Measurements from ENCODE around the gene RAF1. TPM values are rescaled to one million over a fixed set of nuclear protein-coding genes. Genes with fewer than 3 reads are reported as not detected.

Gene RAF1
- total RNA-seq, 1 donor from 2014 or later, result 123 TPM

DNA sequence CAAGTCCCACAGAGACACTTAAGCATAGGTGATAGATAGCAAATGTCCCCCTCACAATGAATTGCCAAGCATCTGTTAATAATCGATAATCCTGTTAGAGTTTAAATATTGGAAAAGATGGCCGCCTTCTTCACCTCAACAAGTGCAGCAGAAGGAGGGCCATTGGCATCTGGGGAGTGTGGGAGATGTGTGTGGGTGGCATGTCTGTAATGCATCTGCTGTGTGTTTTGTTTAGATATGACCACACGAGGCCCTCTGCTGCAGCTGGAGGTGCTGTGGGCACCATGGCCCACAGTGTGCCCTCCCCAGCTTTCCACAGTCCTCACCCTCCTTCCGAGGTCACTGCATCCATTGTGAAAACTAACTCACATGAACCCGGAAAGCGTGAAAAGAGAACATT, 94.1 kb downstream of the RAF1 start:
- Mint-ChIP-seq H3K4me3 (no peak overlapping the region), H3K27ac (ENCODE audit: unreplicated experiment) (peak overlapping the region; percentile 46), H3K27me3 (ENCODE audit: low read depth) (no peaks in the 10 kb centered on the region), H3K4me1 (peaks cover 13% of the 10 kb centered on the region), H3K36me3 (ENCODE audit: low read depth) (peaks cover 19% of the 10 kb centered on the region), H3K9me3 (no peaks in the 10 kb centered on the region)
- TF ChIP-seq, protein P1, sequence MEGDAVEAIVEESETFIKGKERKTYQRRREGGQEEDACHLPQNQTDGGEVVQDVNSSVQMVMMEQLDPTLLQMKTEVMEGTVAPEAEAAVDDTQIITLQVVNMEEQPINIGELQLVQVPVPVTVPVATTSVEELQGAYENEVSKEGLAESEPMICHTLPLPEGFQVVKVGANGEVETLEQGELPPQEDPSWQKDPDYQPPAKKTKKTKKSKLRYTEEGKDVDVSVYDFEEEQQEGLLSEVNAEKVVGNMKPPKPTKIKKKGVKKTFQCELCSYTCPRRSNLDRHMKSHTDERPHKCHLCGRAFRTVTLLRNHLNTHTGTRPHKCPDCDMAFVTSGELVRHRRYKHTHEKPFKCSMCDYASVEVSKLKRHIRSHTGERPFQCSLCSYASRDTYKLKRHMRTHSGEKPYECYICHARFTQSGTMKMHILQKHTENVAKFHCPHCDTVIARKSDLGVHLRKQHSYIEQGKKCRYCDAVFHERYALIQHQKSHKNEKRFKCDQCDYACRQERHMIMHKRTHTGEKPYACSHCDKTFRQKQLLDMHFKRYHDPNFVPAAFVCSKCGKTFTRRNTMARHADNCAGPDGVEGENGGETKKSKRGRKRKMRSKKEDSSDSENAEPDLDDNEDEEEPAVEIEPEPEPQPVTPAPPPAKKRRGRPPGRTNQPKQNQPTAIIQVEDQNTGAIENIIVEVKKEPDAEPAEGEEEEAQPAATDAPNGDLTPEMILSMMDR (conservative IDR thresholded peaks at IDR 0.05), result no peak
- no peak for DNase-seq (ENCODE audit: low read depth, low spot score)

DNA sequence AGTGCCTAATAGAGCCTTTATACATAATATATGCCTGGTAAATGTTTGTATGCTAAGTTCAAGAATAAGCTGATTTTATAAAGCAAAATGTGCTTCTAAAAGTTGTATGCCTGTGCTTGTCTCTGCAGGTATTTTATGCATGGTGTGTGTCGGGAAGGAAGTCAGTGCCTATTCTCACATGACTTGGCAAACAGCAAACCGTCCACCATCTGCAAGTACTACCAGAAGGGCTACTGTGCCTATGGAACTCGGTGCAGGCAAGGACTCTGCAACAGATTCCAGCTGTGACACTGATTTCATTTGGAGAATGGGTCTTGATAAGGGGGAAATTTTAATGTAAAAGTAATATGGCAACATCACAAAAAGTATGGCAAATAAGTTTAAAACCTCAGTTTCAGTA, 95.2 kb downstream of the RAF1 start:
- Mint-ChIP-seq H3K9me3 (no peaks in the 10 kb centered on the region), H3K36me3 (ENCODE audit: low read depth) (peaks cover 19% of the 10 kb centered on the region), H3K27ac (ENCODE audit: unreplicated experiment) (no peak overlapping the region), H3K27me3 (ENCODE audit: low read depth) (no peaks in the 10 kb centered on the region), H3K4me3 (no peak overlapping the region), H3K4me1 (peaks cover 18% of the 10 kb centered on the region)
- DNase-seq (ENCODE audit: low read depth, low spot score), result no peak
- TF ChIP-seq, protein P1 (conservative IDR thresholded peaks at IDR 0.05), result no peak

DNA sequence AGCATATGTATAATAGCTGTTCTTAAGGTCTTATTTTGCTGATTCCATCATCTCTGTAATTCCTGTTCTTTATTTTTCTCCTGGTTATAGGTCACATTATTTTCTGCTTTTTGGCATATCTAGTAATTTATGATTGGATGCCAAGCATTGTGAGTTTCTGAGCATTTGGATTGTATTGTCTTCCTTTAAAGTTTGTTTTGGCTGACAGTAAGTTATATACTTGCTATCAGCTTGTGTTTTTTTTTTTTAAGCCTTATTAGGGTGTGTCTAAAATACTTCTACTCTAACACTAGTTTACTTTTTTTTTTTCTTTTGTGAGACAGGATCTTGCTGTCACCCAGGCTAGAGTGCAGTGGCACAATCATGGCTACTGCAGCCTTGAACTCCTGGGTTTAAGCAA, 96.9 kb downstream of the RAF1 start:
- TF ChIP-seq, protein P1 (conservative IDR thresholded peaks at IDR 0.05), result no peak
- Mint-ChIP-seq H3K4me3 (no peak overlapping the region), H3K27ac (ENCODE audit: unreplicated experiment) (no peak overlapping the region), H3K9me3 (no peaks in the 10 kb centered on the region), H3K36me3 (ENCODE audit: low read depth) (peaks cover 13% of the 10 kb centered on the region), H3K4me1 (peaks cover 32% of the 10 kb centered on the region), H3K27me3 (ENCODE audit: low read depth) (no peaks in the 10 kb centered on the region)
- no peak for DNase-seq (ENCODE audit: low read depth, low spot score)

DNA sequence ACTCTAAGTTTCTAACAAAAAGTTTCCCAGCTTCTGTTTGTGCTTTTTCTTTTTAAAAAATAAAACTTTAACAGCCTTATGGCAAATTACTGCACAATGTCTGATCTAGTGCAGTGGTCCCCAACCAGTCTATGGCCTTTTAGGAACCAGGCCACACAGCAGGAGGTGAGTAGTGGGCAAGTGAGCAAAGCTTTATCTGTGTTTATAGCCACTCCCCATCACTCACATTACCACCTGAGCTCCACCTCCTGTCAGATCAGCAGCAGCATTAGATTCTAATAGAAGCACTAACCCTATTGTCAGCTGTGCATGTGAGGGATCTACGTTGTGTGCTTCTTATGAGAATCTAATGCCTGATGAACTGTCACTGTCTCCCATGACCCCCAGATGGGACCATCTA, 101.5 kb downstream of the RAF1 start:
- Mint-ChIP-seq H3K36me3 (ENCODE audit: low read depth) (peaks cover 4% of the 10 kb centered on the region), H3K4me1 (peaks cover 55% of the 10 kb centered on the region), H3K9me3 (no peaks in the 10 kb centered on the region), H3K27ac (ENCODE audit: unreplicated experiment) (no peak overlapping the region), H3K27me3 (ENCODE audit: low read depth) (no peaks in the 10 kb centered on the region), H3K4me3 (peak overlapping the region; percentile 58)
- TF ChIP-seq, protein P1 (conservative IDR thresholded peaks at IDR 0.05), result no peak
- DNase-seq (ENCODE audit: low read depth, low spot score), result no peak

DNA sequence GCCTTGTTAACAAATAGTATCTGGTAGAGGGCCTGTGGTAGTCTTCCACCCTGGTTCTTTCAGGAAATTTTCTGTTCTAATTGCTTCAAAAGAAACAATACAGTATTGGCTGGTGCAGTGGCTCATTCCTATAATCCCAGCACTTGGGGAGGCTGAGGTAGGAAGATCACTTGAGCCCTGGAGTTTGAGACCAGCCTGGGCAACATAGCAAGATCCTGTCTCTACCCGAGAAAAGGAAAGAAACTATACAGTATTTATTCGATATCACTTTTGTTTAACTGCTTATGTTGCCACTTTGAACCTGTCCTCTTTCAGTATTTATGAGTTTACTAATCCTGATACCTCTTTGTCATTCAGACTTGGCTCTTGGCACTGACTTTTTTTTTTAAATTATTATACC, 102.5 kb downstream of the RAF1 start:
- Mint-ChIP-seq H3K27ac (ENCODE audit: unreplicated experiment) (no peak overlapping the region), H3K36me3 (ENCODE audit: low read depth) (peaks cover 4% of the 10 kb centered on the region), H3K4me1 (peaks cover 59% of the 10 kb centered on the region)

More for the DNA sequence above, 102.5 kb downstream of the RAF1 start:
- DNase-seq (ENCODE audit: low read depth, low spot score), result no peak
- H3K27me3 Mint-ChIP-seq (ENCODE audit: low read depth), result no peaks in the 10 kb centered on the region
- TF ChIP-seq, protein P1 (conservative IDR thresholded peaks at IDR 0.05), result no peak
- no peak overlapping the region for H3K4me3 Mint-ChIP-seq
- no peaks in the 10 kb centered on the region for H3K9me3 Mint-ChIP-seq

All from neural crest cell (in vitro differentiated cells).